ENCODE data around the gene MYO10. TPM values are rescaled to one million over a fixed set of nuclear protein-coding genes. Genes with fewer than 3 reads are reported as not detected.
"Not testable (repeated sequence)": the region's sequence is repeated elsewhere in the genome, so short reads cannot be mapped to it uniquely, and the experiment has no call there.

The MYO10 gene
- total RNA-seq, 4 donors from 2014 or later: 34.7 to 122 (median 71.2) TPM

- no peaks in the 10 kb centered on the region for H3K9me3 ChIP-seq
- DNase-seq: no peak
- peaks cover 0 to 43% (median 0%) of the 10 kb centered on the region in 4 donors for H3K4me1 ChIP-seq
- H3K36me3 ChIP-seq: no peaks in the 10 kb centered on the region
- TF ChIP-seq CTCF (IDR thresholded peaks at IDR 0.05) (no peak), POLR2A (IDR thresholded peaks at IDR 0.05) (no peak)
- no peak overlapping the region for H3K4me3 ChIP-seq
- peak overlapping the region in 2 of 4 donors; percentile 25 to 49 for H3K27ac ChIP-seq
- no peaks in the 10 kb centered on the region for H3K27me3 ChIP-seq
Observed at GRCh38 chr5:16880547-16880946, 55.5 kb downstream of the MYO10 start.

GRCh38 chr5:16879650-16880049, 56.4 kb downstream of the MYO10 start:
- DNase-seq: no peak
- Histone ChIP-seq H3K27me3 (no peaks in the 10 kb centered on the region), H3K4me3 (no peak overlapping the region), H3K4me1 (peaks cover 0 to 38% (median 0%) of the 10 kb centered on the region in 4 donors), H3K36me3 (no peaks in the 10 kb centered on the region), H3K9me3 (no peaks in the 10 kb centered on the region), H3K27ac (peak overlapping the region in 2 of 4 donors; percentile 25 to 49)
- TF ChIP-seq CTCF (IDR thresholded peaks at IDR 0.05) (no peak), POLR2A (IDR thresholded peaks at IDR 0.05) (no peak)

GRCh38 chr5:16879191-16879590, 56.9 kb downstream of the MYO10 start:
- no peak overlapping the region for H3K4me3 ChIP-seq
- no peak for TF ChIP-seq POLR2A (IDR thresholded peaks at IDR 0.05)
- no peak for TF ChIP-seq CTCF (IDR thresholded peaks at IDR 0.05)
- no peaks in the 10 kb centered on the region for H3K27me3 ChIP-seq
- DNase-seq: no peak
- no peaks in the 10 kb centered on the region for H3K9me3 ChIP-seq
- no peaks in the 10 kb centered on the region for H3K36me3 ChIP-seq
- peak overlapping the region in 2 of 4 donors; percentile 25 to 49 for H3K27ac ChIP-seq
- peaks cover 0 to 35% (median 0%) of the 10 kb centered on the region in 4 donors for H3K4me1 ChIP-seq

GRCh38 chr5:16877267-16877935, 58.7 kb downstream of the MYO10 start:
- no peaks in the 10 kb centered on the region for H3K9me3 ChIP-seq
- H3K4me3 ChIP-seq: no peak overlapping the region
- DNase-seq: no peak
- no peak for TF ChIP-seq CTCF (IDR thresholded peaks at IDR 0.05)
- no peak for TF ChIP-seq POLR2A (IDR thresholded peaks at IDR 0.05)
- H3K36me3 ChIP-seq: peaks cover 0 to 4% (median 0%) of the 10 kb centered on the region in 3 donors
- no peaks in the 10 kb centered on the region for H3K27me3 ChIP-seq
- H3K4me1 ChIP-seq: peaks cover 0 to 22% (median 0%) of the 10 kb centered on the region in 4 donors
- H3K27ac ChIP-seq: no peak overlapping the region

GRCh38 chr5:16874424-16874823, 61.7 kb downstream of the MYO10 start:
- H3K27ac ChIP-seq, H3K27me3 ChIP-seq: not testable (repeated sequence)

GRCh38 chr5:16871746-16872339, 64.2 kb downstream of the MYO10 start:
- TF ChIP-seq POLR2A (IDR thresholded peaks at IDR 0.05) (no peak), CTCF (IDR thresholded peaks at IDR 0.05) (no peak)

More at GRCh38 chr5:16874424-16874823, 61.7 kb downstream of the MYO10 start:
- H3K36me3 ChIP-seq, H3K9me3 ChIP-seq, H3K4me1 ChIP-seq, H3K4me3 ChIP-seq, DNase-seq: not testable (repeated sequence)

More at GRCh38 chr5:16871746-16872339, 64.2 kb downstream of the MYO10 start:
- Histone ChIP-seq H3K4me1 (peaks cover 0 to 6% (median 0%) of the 10 kb centered on the region in 4 donors), H3K9me3 (no peaks in the 10 kb centered on the region), H3K27me3 (no peaks in the 10 kb centered on the region), H3K4me3 (no peak overlapping the region), H3K36me3 (peaks cover 0 to 4% (median 0%) of the 10 kb centered on the region in 3 donors), H3K27ac (peak overlapping the region in 2 of 4 donors; percentile 40)
- no peak for DNase-seq

Data from Peyer's patch (tissue), 4 donors.